ENCODE measurements around the gene CXorf66. TPM values are rescaled to one million over a fixed set of nuclear protein-coding genes. Genes with fewer than 3 reads are reported as not detected.

The CXorf66 gene
- total and polyA plus RNA-seq, 2 of the 8 experiments (the other 6 are each of a cell fraction or from before 2014, with no cell fraction given), result not detected

DNA sequence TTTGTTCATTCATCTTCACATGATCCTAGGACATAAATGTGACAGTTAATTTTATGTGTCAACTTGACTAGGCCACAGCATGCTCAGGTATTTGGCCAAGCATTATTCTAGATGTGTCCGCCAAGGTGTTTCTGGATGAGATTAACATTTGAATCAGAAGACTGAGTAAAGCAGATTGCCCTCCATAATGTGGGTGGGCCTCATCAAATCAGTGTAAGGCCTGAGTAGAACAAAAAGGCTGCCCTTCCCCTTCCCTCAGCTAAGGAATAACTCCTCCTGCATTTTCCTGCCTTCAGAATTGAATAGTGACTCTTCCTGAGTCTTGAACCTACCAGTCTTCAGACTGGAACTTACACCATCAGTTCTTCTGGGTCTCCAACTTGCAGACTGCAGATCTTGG is 50.9 kb downstream of the CXorf66 start:
- Histone ChIP-seq H3K36me3 (ENCODE audit: control insufficient read depth in 2 of 4, insufficient read depth in 4 of 4, low read length in 3 of 4) (no peaks in the 10 kb centered on the region), H2BK120ac (replicated peaks; ENCODE audit: low read depth, low read length) (no peak overlapping the region), H3K23me2 (ENCODE audit: low read depth, low read length) (no peaks in the 10 kb centered on the region), H4K8ac (ENCODE audit: extremely low read depth, insufficient read depth, low read length) (no peak overlapping the region), H3K23ac (ENCODE audit: insufficient read length) (no peak overlapping the region), H2BK20ac (ENCODE audit: low read length) (no peak overlapping the region), H3K27ac (ENCODE audit: low read depth, low read length) (no peak overlapping the region), H3K56ac (replicated peaks; ENCODE audit: insufficient read length, low read depth, low read length) (no peak overlapping the region), H3K4ac (replicated peaks; ENCODE audit: insufficient read length, low read depth, low read length) (no peak overlapping the region), H3K79me1 (ENCODE audit: low read depth, low read length) (no peaks in the 10 kb centered on the region), H3K4me2 (ENCODE audit: insufficient read depth in 1 of 2, low read depth in 2 of 2, low read length in 2 of 2) (no peak overlapping the region), H3K9ac (replicated peaks in 1 of 4; ENCODE audit: extremely low read depth in 1 of 4, low read depth in 3 of 4, low read length in 3 of 4) (no peak overlapping the region), H3K27me3 (replicated peaks in 1 of 4; ENCODE audit: control insufficient read depth in 3 of 4, extremely low read depth in 1 of 4, insufficient read depth in 3 of 4, low read length in 3 of 4) (no peaks in the 10 kb centered on the region), H3K9me3 (ENCODE audit: insufficient read depth in 2 of 2, low read depth in 1 of 2, low read length in 1 of 2) (no peaks in the 10 kb centered on the region), H2AK5ac (ENCODE audit: low read depth, low read length) (no peak overlapping the region), H4K5ac (ENCODE audit: insufficient read length, low read depth, low read length) (no peak overlapping the region), H3K18ac (ENCODE audit: extremely low read depth, low read length) (no peak overlapping the region), H4K20me1 (replicated peaks in 1 of 2; ENCODE audit: control insufficient read depth in 1 of 2, insufficient read depth in 2 of 2, low read length in 2 of 2) (no peaks in the 10 kb centered on the region), H2BK15ac (ENCODE audit: low read length) (no peak overlapping the region), H2BK5ac (ENCODE audit: low read depth, low read length) (no peak overlapping the region), H2BK12ac (ENCODE audit: low read depth, low read length) (no peak overlapping the region), H2AFZ (ENCODE audit: low read length) (no peak overlapping the region), H3K4me3 (ENCODE audit: extremely low read depth in 1 of 4, insufficient read depth in 2 of 4, low read depth in 3 of 4, low read length in 4 of 4) (no peak overlapping the region), H4K91ac (replicated peaks; ENCODE audit: insufficient read length, low read length) (no peak overlapping the region), H3K4me1 (replicated peaks in 1 of 4; ENCODE audit: control insufficient read depth in 3 of 4, insufficient read depth in 4 of 4, low read length in 3 of 4) (peaks cover 0 to 7% (median 1%) of the 10 kb centered on the region in 4 experiments; a peak in 4 of 7 replicates), H3K79me2 (ENCODE audit: control insufficient read depth in 1 of 2, insufficient read depth in 2 of 2, low read length in 2 of 2) (peaks cover 0 to 62% of the 10 kb centered on the region in 2 experiments; a peak in 2 of 4 replicates), H3K14ac (ENCODE audit: insufficient read length) (no peak overlapping the region)
- no peak for FAIRE-seq
- ChIA-PET CTCF (ENCODE audit: partially characterized antibody) (no interaction called here), POLR2A (ENCODE audit: partially characterized antibody) (interaction anchor here (0.9 to 1.8 kb wide), 3 partner anchors 8 to 17 kb away, joined by 3 to 7 read pairs (median 3); no protein-coding TSS in a partner anchor)
- DNase-seq (ENCODE audit: low read depth in 1 of 2, low spot score in 2 of 2), result no peak
- TF ChIP-seq RAD21 (IDR thresholded peaks at IDR 0.05 in 1 of 2, conservative IDR thresholded peaks at IDR 0.05 in 1 of 2; ENCODE audit: low read depth in 2 of 2, low read length in 2 of 2), result no peak
- no peak for TF ChIP-seq HDAC2 (IDR thresholded peaks at IDR 0.05; ENCODE audit: borderline replicate concordance in 1 of 2, low read depth in 2 of 2, low read length in 2 of 2)
- no peak for TF ChIP-seq CTBP2 (IDR thresholded peaks at IDR 0.05; ENCODE audit: borderline replicate concordance, insufficient read depth, insufficient read length, low read length)
- no peak for TF ChIP-seq SAP30 (IDR thresholded peaks at IDR 0.05; ENCODE audit: insufficient read depth, insufficient replicate concordance, low read length)
- no peak for TF ChIP-seq CEBPB (IDR thresholded peaks at IDR 0.05; ENCODE audit: low read depth, low read length)
- TF ChIP-seq CHD1 (IDR thresholded peaks at IDR 0.05; ENCODE audit: low read depth, low read length), result no peak
- TF ChIP-seq CREB1 (IDR thresholded peaks at IDR 0.05), result no peak
- 100% methylated on average over 1 of the region's 1 CpG; no CpG with 5 or more reads in 1 of the 2 experiments for WGBS, 2 experiments (ENCODE audit: extremely low coverage in 1 of 2, insufficient coverage in 1 of 2, insufficient read length in 1 of 2, insufficient replicate concordance in 2 of 2, low coverage in 1 of 2, low lambda C conversion rate in 2 of 2, missing lambda C conversion rate in 1 of 2)

Measured in H1 (cell line).